GM19455 (cell line): Measurements from ENCODE around the gene GATA2.

ENCODE experiments used
- ATAC-seq: cut with Tn5 transposase; IDR thresholded peaks from one replicate; pipeline ENCODE4 v1.9.1; 2021; ENCODE audit not compliant: unreplicated experiment

Gene GATA2

DNA sequence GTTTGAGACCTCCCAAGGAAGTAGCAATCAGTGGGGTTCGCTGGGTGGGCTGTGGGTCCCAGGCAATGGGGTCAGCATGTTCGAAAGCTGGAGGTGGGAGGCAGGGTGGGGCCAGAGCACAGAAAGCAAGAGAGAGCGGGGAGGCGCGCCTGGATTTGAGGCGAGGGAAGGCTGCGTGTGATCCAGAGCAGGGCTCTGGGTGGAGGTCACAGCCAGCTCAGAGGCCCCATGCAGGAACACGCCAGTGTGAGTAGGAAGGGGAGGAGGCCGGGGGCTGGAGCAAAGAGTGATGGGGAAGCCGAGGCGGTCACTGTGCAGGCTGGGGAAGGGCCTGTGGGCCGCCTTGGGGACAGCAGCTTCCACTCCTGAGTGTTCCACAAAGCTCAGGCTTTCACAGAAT, 35.1 kb downstream of the GATA2 start:
- ATAC-seq = no peak

DNA sequence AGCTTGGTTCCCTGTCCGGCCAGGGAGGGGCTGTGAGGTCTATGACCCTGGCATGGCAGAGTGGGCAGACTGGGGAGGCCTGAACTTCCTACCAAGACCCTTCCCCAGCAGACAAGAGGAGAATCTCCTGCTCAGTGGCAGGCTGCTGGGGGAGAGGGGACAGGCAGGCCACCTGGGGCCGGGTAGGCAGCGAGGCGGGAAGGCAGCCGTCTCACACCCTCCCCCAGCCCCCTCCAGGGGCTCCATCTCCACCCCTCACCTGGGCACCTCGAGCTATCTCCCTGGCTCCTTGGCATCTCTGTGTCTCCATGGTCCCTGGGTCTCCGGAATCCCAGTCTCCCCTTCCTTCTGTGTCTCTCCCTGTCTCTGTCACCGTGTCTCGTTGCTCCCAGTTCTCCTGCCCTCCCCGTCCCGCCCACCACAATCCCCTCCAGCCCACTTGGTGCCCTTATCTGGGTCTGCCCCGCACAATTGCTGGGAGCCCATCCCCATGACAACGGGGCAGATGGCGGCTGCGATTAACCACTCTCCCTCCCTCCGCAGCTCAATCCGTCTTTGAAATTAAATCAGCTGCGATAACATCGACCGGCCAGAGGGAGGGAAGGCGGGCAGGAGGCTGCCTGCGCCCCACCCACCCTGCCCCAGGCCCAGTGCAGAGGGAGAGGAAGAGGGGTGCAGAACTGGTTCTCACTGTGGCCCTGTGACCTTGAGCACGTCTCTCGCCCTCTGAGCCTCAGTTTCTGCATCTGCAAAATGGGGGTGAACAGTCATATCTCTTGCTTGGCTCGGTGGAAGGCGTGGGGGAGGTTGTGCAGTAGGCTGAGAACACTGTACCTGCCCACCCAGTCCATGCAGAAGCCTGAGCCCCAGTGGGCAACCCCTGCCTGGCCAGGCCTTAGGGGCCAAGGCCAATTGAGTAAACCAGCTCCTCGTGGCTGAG, 36.0 kb downstream of the GATA2 start:
- ATAC-seq = no peak

DNA sequence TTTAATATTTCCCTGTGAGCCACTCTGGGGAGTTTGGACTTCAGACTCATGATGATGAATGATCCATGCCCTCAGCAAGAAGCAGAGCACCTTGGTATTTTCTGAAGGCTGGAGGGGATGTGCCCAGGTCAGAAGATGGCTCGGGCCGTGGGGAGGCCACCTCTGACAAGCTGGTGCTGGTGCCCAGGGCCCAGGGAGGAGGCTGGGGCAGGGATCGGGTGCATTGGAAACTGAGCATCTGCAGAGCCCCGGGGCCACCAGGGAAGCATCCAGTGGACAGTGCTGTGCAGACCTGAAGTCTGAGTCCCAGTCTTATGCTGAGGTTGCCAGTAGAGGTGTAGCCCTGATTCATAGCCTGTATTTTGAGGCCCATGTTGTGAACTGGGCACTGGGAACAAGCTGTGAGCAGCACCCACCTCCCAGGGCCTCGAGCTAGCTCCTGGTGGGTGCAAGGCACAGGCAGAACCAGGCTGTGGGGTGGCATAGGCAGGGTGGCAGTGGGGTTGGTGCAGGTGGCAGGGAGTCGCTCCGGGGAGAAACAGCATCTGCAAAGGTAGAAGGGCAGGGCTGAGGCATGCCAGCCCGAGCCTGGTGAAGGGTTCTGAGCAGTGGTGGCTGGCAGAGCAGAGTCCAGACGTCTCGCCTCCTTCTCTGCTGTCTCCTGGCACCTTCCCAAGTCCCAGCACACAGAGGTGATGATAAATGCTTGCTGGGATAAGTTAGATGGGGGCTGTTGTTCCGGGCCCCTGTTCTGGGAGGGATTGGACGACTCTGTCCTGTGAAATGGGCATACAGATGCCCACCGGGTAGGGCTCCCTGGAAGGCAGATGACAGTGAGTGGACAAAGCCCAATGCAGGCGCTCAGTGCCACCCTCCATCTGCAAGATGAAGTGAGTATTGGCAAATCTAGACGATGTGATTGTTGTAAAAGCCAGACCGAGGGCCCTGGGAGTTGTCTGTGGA, 36.9 kb downstream of the GATA2 start:
- no peak for ATAC-seq

DNA sequence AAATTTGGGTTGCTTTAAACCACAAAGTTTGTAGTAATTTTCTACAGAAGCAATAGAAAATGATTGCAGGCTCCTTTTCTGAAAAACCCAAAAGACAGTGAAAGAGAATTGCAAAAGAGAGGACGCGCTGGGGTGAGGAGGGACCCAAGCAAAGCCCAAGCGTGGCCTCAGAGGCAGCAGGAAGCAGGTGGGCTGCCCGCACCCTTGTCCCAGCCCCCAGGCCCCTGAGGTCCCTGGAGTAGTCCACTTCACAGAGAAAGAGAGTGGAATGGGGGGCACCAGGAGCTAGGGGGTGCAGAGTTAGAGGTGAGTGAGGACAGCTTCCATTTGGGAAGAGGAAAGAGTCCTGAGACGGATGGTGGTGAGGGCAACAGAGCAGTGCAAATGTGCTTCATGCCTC, 37.9 kb downstream of the GATA2 start:
- ATAC-seq = no peak

DNA sequence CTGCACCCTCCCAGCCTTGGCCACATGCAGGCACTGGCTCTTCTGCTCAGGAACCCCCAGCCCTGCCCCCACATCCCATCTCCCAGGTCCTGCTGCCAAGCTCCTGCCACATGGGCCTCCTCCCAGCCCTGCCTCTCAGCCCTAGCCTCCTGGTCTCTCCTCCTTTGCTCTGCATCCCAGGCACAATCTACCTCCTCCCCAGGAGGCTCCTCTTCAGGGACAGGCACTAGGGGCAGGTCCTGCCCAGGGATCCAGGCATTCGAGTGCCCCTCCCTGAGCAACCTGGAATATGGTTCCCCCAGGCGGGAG, 38.7 kb downstream of the GATA2 start:
- ATAC-seq = no peak

DNA sequence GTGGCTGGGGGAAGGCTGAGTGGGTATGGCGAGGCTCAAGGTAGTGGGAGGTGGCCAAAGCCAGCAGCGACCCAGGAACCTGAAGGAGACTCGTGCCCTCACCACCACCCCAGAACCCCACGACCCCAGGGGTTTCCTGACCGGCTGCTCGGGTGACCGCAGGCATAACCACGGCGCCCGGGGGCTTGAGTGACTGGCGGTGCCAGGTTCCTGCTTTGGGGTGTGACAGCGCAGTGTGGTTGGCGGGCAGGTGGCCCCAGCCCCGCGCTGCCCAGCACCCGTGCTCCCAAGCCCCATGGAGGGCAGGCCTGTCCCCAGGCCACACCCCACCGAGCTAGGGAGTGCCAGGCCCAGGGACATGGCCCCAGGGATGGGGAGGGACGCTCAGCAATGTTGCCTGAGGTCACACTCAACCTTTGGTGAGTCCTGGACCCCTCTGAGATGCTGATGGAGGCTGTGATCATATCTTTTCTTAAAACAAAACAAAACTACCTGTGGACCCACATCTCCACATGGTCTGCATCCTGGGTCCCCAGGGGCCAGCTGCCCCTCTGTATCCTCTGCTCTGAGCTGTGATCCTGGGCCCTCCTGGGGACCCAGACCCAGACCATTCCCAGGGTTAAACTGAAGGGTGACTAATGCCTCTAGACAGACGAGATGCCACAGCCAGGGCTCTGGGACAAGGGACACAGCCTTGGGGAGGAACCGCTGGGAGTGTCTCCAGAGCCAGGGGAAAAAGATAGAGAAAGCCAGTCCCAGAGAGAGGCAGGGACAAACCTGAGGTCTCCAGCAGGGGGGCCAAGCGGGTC, 39.3 kb downstream of the GATA2 start:
- no peak for ATAC-seq

DNA sequence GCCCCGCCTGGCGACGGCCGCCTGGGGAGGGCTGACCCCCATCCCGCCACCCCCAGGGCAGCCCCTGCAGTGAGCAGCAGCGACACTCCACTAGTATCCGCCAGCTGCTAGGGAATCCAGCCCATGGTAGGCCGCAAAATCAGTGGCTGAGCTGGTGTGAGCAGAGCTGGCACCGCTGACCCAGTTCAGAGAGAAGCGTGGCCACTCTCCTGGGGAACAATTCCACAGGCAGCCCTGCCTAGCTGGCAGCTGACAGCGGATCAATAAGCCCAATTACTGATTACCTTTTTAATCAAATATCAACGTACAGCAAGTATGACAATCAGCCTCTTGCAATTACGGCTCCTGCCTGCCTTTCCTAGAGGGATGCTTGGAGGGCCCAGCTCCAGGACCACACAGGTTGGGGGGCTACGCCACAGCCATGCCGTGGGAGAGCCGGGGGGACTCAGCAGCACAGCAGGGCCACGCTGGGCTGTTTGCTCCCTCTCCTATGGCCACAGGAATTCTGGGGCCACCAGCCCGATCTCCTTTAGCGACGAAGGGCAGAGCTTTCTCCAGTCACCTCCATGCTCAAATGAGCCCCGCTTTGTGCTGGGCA, 40.2 kb downstream of the GATA2 start:
- no peak for ATAC-seq

DNA sequence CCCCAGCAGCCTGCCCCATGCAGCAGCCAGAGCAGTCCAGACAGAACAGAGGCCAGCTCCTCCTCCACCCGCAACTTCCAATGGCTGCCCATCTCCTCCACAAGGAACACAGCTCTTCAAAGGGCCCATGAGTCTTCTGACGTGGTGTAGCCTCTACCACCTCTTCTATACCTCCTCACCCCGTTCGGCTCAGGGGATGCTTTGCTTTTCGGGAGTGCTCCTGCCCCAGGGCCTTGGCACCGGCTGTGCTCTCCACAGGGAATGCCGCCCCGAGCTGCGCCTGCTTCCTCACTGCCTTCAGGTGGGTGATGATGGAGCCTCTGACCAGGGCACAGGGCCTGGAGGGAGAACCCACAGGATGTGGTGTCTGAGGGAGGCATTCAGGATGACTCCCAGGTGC, 40.9 kb downstream of the GATA2 start:
- ATAC-seq = no peak

DNA sequence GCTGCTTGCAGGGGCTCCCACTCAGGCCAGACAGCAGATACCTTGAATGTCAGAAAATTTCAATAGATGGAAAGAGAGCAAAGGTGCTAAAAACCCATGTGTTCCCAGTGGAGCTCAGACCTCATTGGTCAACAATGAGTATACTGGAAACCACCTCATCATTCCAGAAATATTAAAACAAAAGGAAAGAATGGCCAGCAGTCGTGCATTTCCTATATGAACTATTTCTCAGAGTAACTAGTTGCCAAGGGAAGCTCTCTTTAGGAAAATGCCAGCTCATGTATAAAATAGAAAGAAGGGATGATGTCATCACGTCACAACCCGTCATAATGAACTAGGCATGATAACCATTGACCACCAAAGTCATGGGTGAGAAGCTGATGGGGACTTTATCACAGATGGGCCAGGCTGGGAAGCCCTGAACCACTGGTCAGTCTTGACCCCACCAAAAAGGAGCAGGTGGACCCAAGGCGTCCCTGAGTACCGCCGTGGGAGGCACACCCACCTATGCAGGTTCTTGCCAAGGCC, 43.8 kb downstream of the GATA2 start:
- ATAC-seq = no peak

DNA sequence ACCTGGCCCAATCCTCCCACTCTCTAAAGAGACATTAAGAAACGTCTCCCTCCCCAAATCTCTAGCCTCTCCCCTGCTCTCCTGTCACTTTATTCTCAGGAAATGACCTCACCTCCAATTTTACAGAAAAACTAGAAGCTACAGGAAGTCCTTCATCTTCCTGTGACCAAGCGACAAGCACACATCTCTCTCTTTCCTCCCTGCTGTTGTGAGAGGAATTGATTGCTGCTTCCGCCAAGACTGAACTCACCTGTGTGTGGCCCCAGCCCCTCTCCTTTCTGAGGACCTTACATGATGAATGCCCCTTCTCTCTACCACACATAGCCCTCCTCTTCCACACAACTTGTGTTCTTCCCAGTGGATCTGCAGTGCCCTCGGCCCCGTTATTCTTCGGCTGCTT, 44.5 kb downstream of the GATA2 start:
- ATAC-seq = no peak

DNA sequence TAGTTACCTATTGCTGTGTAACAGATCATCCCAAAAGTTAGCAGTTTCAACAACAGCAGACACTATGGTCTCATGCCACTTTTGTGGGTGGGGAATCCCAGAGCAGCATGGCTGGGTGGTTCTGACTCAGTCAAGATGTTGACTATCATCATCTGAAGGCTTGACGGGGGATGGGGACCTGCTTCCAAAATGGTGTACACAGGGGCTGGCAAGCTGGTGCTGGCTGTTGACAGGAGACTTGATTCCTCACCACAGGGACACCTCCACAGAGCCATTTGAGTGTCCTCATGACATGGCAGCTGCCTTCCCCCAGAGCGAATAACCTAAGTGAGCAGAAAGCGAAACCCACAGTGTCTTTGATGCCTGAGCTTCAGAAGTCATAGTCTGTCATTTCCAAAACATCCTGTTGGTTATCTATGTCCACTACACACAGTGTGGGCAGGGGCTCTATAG, 45.4 kb downstream of the GATA2 start:
- ATAC-seq = no peak

DNA sequence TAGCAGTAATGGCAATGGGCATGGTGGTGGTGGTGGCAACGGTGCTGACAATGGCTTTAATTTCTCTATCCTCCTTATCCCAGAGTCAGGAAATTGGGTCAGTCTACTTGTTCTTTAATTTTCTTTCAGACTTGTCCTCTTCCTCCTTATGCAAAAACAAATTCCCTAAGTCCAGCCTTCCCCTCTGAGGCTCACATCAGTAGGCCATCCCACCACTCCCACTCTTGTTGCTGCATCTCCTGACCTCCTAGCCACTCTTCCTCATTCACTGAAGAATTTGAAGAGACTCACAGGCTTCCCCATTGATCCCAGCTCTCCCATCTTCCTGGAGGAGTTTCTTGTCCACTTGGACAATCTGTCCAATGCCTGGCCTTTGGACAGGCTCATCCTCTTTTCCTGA, 46.2 kb downstream of the GATA2 start:
- no peak for ATAC-seq

DNA sequence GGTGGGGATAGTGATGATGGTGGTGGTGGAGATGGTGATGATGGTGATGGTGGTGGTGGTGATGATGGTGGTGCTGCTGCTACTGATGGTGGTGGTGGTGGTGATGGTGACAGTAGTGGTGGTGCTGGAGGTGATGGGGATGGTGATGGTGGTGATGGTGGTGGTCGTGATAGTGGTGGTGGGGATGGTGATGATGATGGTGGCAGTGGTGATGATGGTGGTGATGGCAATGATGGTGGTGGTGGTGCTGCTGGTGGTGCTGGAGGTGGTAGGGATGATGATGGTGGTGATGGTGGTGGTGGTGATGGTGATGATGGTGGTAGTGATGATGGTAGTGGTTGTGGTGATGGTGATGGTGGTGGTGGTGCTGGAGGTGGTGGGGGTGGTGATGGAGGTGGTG, 47.6 kb downstream of the GATA2 start:
- no peak for ATAC-seq

DNA sequence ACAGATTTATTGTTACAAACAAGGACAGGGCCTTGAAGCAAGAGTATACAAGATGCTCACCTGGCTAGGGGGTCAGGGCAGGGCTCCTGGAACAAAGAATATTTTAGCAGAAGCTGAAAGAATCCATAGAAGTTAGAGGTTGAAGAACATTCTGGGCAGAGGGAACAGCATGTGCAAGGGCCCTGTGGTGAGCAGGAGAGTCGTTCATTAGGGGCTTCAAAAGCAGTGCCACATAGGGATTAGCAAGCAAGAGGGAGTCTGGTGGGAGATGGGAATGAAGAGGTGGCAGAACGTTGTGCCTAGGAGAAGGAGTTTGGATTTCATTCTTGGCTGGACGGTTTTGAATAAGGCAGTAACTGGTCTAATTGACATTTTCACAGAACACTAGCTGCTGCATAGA, 49.2 kb downstream of the GATA2 start:
- ATAC-seq = no peak

DNA sequence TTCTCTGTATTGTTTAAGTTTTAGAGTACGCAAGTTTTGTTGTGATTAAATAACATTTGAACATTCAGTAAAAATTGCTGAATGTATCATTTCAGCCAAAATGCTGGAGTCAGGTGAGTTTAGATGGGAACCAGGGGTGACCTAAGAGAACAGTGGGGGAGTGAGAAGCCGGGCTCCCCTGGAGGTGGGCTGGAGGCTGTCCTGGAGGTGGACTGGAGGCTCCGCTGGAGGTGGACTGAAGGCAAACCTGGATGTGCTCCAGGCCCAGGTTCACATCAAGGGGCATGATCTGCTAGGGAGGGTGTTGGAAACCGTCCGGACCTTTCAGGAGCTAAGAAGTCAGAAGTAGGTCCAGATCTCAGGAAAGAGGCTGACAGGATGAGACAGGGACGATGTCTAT, 50.1 kb downstream of the GATA2 start:
- no peak for ATAC-seq

DNA sequence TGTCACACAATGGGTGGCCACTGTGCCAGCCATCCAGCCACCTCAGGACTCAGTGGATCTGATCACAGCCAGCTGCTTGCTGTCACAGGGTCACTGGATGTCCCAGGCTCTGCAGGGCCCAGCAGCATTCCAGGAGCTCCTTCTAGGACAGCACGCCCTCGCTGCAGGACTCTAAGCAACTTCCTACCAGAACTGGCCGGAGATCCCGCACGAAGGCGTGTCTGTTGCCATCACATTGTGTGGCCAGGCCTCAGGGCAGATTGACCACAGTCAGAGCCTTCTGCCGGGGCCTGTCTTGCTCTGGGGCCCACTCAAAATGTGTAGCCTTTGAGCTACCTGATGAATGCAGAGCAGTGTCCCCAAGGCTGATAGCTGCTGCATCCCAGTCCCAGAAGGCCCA, 50.9 kb downstream of the GATA2 start:
- no peak for ATAC-seq

DNA sequence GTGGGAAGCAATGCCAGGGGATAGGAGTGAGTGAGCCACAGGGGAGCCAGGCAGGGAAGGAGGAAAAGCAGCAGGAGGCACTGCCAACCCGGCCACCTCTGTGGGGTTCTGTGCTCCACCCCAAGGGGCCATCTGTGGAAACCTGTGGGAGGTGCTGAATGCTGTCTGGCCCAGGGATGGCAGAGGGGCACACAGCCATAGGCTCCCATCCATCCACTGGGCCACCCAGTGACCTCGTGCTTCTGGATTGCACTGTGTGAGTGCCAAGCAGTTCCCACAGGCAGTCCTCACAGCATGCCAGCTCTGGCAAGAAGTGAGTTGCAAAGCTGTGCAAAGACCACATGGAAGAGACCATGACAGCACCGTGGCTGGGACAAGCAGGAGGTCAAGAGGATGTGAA, 53.8 kb downstream of the GATA2 start:
- ATAC-seq = no peak

DNA sequence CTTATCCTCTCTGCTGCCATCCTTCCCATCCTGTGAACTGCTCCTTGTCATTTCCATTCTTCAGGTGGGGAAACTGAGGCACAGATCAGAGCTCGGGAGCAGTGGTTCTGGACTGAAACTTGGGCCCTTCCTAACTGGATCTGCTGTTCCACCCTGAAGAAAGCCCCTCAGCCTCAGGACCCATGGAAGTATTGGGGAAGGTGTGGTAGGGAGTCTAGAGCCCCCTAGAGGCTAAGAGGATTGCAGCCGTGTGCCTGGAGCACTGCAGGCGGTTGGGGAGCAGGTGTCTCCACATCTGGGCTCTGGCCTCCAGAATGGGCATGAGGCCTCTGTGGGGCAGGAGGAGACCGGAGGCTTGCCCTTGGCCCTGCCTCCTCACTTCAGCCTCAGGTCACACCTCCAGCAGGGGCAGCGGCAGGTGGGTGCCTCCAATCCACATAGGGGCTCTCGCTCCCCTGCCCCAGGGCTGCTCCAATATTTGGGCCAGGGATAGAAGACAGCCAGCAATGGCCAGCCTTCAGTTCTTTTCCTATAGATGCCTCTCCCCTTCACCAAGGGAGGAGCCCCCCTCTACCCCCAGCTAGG, 54.4 kb downstream of the GATA2 start:
- ATAC-seq = no peak

DNA sequence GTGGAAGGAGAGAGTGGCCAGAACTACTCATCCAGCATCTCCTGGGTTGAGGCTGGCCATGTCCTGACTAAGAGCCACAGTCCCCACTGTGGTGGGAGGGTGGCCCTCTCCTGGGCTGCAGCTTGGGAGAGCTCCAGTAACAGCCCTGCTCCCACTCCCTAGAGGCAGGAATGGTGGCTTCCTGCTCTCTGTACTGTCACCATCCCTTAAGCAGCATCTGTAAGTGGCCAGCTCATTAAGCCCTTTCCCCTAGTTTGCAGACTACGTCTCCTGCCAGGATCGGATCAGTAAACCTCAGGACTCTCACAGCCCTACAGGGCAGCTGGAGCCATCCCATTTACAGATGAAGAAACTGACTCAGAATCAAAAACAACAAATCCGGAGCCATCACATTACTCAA, 56.8 kb downstream of the GATA2 start:
- no peak for ATAC-seq

DNA sequence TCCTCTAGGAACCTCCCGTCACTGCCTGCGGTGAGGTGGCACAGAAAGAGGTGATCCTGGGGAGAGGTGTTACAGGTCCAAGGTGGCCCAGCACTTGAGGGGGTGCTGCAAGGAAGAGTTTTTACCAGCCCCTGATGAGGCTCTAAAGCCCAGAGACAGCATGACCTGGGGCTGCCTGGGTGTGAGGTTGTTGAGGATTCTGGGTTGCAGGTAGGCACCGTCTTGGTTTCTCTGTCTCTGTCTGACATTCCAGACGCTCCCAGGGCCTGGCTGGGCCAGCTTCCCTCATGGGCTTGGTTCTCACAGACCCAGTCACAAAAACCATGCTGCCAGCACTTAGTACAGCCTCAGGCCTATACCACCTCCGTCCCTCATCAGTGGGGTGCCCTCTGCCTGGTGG, 57.4 kb downstream of the GATA2 start:
- no peak for ATAC-seq
